ENCODE results near the gene RFNG.
A peak's percentile ranks its signal among the peaks of the same experiment; 100 is the strongest.

The RFNG gene

GRCh38 chr17:81999976-82000802 is 51.4 kb downstream of the RFNG start:
- Histone ChIP-seq H3K4me1 (peaks cover 44 to 74% (median 72%) of the 10 kb centered on the region in 10 experiments), H3K9ac (peak overlapping the region in 8 of 11 experiments; percentile 30 to 74 (median 41); a peak in 14 of 22 replicates), H3K27me3 (peaks cover 0 to 46% (median 0%) of the 10 kb centered on the region in 11 experiments; a peak in 12 of 22 replicates), H3K4me2 (peak overlapping the region; percentile 62 to 99 (median 84)), H4K20me1 (peaks cover 47 to 86% (median 67%) of the 10 kb centered on the region in 11 experiments; a peak in 21 of 22 replicates), H3K27ac (no peak overlapping the region), H3K4me3 (no peak overlapping the region), H3K9me3 (replicated peaks in 1 of 11) (no peaks in the 10 kb centered on the region), H3K36me3 (peaks cover 0 to 15% (median 4%) of the 10 kb centered on the region in 11 experiments; a peak in 10 of 22 replicates)
- TF ChIP-seq Cebpa-rat (IDR thresholded peaks at IDR 0.05), result no peak

- Histone ChIP-seq H3K27ac (no peak overlapping the region), H3K27me3 (peaks cover 0 to 43% (median 0%) of the 10 kb centered on the region in 11 experiments; a peak in 12 of 22 replicates), H4K20me1 (peaks cover 43 to 86% (median 62%) of the 10 kb centered on the region in 11 experiments; a peak in 21 of 22 replicates)
These were observed 52.0 kb downstream of the RFNG start for GRCh38 chr17:81999587-81999975.

GRCh38 chr17:81998691-81999438 is 52.7 kb downstream of the RFNG start:
- Histone ChIP-seq H3K9ac (peak overlapping the region in 2 of 11 experiments; percentile 0 to 18; a peak in 1 of 22 replicates), H3K4me2 (peak overlapping the region in 9 of 11 experiments; percentile 31 to 99 (median 88); a peak in 16 of 22 replicates)

More at GRCh38 chr17:81999587-81999975, 52.0 kb downstream of the RFNG start:
- TF ChIP-seq Cebpa-rat (IDR thresholded peaks at IDR 0.05), result no peak
- no peaks in the 10 kb centered on the region for H3K9me3 ChIP-seq (replicated peaks in 1 of 11)
- H3K4me3 ChIP-seq, result no peak overlapping the region
- peak overlapping the region in 10 of 11 experiments; percentile 62 to 99 (median 86); a peak in 18 of 22 replicates for H3K4me2 ChIP-seq
- peaks cover 0 to 15% (median 5%) of the 10 kb centered on the region in 11 experiments; a peak in 10 of 22 replicates for H3K36me3 ChIP-seq
- H3K9ac ChIP-seq, result no peak overlapping the region
- peaks cover 38 to 68% (median 65%) of the 10 kb centered on the region in 10 experiments for H3K4me1 ChIP-seq

GRCh38 chr17:81998212-81998611 is 53.4 kb downstream of the RFNG start:
- Histone ChIP-seq H3K4me3 (no peak overlapping the region), H3K36me3 (peaks cover 0 to 28% (median 8%) of the 10 kb centered on the region in 11 experiments; a peak in 10 of 22 replicates), H3K9ac (no peak overlapping the region), H3K27me3 (peaks cover 0 to 35% (median 0%) of the 10 kb centered on the region in 11 experiments; a peak in 12 of 22 replicates), H3K4me2 (peak overlapping the region in 6 of 11 experiments; percentile 84 to 99 (median 94); a peak in 10 of 22 replicates), H3K4me1 (peaks cover 25 to 64% (median 55%) of the 10 kb centered on the region in 10 experiments), H3K9me3 (replicated peaks in 1 of 11) (no peaks in the 10 kb centered on the region), H4K20me1 (peaks cover 41 to 86% (median 61%) of the 10 kb centered on the region in 11 experiments; a peak in 21 of 22 replicates), H3K27ac (no peak overlapping the region)
- TF ChIP-seq Cebpa-rat (IDR thresholded peaks at IDR 0.05), result no peak

More at GRCh38 chr17:81998691-81999438, 52.7 kb downstream of the RFNG start:
- peaks cover 0 to 22% (median 8%) of the 10 kb centered on the region in 11 experiments; a peak in 10 of 22 replicates for H3K36me3 ChIP-seq
- H3K27ac ChIP-seq, result no peak overlapping the region
- peaks cover 31 to 65% (median 60%) of the 10 kb centered on the region in 10 experiments for H3K4me1 ChIP-seq
- H3K27me3 ChIP-seq, result peaks cover 0 to 37% (median 0%) of the 10 kb centered on the region in 11 experiments; a peak in 12 of 22 replicates
- no peak for TF ChIP-seq Cebpa-rat (IDR thresholded peaks at IDR 0.05)
- H3K9me3 ChIP-seq (replicated peaks in 1 of 11), result no peaks in the 10 kb centered on the region
- peaks cover 42 to 86% (median 62%) of the 10 kb centered on the region in 11 experiments; a peak in 21 of 22 replicates for H4K20me1 ChIP-seq
- H3K4me3 ChIP-seq, result no peak overlapping the region
